ENCODE measurements around the gene MAX.
"Not testable (repeated sequence)": the region's sequence is repeated elsewhere in the genome, so short reads cannot be mapped to it uniquely, and the experiment has no call there.

MAX gene

DNA sequence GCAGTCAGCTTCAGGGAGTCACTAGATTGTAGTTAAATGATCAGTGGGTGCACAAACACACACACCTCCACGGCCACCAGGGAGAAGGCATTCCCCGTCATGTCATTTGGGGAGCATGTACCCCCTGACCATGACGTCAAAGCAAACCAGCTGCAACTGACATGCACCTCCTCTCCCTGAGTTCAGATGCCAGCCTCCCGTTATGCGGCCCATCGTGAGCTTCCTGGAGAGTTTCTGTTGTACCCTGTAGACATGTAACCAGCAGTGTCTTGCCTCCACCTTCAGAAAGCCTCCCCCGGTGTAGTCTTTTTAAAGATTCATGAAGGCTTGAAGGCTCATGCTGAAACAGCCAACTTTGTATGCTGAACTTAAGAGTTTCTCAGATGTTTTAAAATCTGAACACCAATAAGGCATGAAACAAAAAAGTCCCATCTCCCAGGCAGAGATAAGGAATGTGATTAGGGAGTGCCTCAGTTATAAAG, 60.8 kb downstream of the MAX start:
- peaks cover 0 to 14% of the 10 kb centered on the region in 2 donors for H3K36me3 ChIP-seq (ENCODE audit: control insufficient read depth in 2 of 2, insufficient read depth in 2 of 2, low read length in 2 of 2)

DNA sequence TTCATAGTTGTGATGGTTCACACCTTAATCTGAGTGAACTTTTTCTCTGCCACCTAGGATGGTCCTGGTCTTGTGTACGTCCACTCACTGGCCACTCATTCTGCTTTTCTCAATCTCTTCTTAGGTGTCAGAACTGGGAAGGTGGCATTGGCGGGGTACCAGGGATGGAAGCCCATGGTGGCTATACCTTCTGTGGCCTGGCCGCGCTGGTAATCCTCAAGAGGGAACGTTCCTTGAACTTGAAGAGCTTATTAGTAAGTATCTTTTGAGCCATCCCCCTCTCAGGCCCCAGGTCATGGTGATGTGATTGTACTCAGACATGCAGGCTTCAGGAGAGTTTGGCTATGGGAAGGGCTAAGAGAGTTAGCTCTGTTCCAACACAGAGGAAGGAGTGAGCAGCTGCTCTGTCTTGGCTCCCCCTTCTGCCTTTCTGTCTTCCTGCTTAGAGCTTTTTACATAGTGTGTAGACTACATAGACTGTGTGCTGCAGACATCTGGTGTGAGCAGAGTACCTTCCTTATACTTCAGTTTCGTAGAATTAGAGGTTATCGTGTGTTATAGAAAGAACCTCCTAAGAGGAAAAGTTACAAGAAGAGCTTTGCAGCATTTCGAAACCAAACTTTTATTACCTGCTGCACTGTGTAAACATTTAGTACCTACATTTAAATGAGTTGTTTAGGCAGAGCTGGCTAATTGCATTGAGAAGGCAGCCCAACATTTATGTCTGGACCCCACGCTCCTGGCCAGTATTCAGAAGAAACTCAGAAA, 61.5 kb downstream of the MAX start:
- Histone ChIP-seq H3K27ac (ENCODE audit: low read depth in 2 of 2, low read length in 2 of 2) (no peak overlapping the region), H3K4me3 (ENCODE audit: low read length in 2 of 2) (peak overlapping the region in 1 of 2 donors; percentile 26), H3K36me3 (ENCODE audit: control insufficient read depth in 2 of 2, insufficient read depth in 2 of 2, low read length in 2 of 2) (peaks cover 0 to 14% of the 10 kb centered on the region in 2 donors), H3K4me1 (ENCODE audit: control insufficient read depth in 2 of 2, insufficient read depth in 2 of 2, low read length in 2 of 2) (peaks cover 5 to 8% of the 10 kb centered on the region in 2 donors), H3K9ac (ENCODE audit: low read depth in 1 of 2, low read length in 2 of 2) (no peak overlapping the region), H3K27me3 (ENCODE audit: control insufficient read depth in 2 of 2, insufficient read depth in 2 of 2, low read length in 2 of 2) (no peaks in the 10 kb centered on the region), H3K9me3 (ENCODE audit: control insufficient read depth in 2 of 2, low read length in 2 of 2) (no peaks in the 10 kb centered on the region)

More for the DNA sequence above, 60.8 kb downstream of the MAX start:
- H3K4me3 ChIP-seq (ENCODE audit: low read length in 2 of 2), result peak overlapping the region in 1 of 2 donors; percentile 26
- no peak overlapping the region for H3K9ac ChIP-seq (ENCODE audit: low read depth in 1 of 2, low read length in 2 of 2)
- no peaks in the 10 kb centered on the region for H3K27me3 ChIP-seq (ENCODE audit: control insufficient read depth in 2 of 2, insufficient read depth in 2 of 2, low read length in 2 of 2)
- no peaks in the 10 kb centered on the region for H3K9me3 ChIP-seq (ENCODE audit: control insufficient read depth in 2 of 2, low read length in 2 of 2)
- no peak overlapping the region for H3K27ac ChIP-seq (ENCODE audit: low read depth in 2 of 2, low read length in 2 of 2)
- H3K4me1 ChIP-seq (ENCODE audit: control insufficient read depth in 2 of 2, insufficient read depth in 2 of 2, low read length in 2 of 2), result peaks cover 5 to 8% of the 10 kb centered on the region in 2 donors

DNA sequence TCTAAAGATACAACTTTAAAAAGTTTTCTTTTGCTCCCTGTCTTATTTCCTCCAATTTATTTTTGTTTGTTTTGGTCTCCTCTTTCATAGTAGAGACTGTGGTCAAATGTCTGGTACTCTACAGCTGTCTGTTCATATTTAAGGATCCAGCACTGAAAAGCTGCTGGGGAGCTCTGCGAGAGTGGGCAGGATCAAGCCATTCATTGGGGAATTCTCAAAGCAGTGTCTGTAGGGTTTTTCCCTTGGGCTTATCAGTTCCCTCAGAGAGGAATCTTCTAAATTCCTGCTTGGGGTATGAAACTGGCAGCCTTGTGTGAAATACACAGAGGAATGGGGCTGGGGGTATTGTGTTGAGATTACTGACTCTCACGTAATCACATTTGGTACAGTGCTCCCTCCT, 63.4 kb downstream of the MAX start:
- no peaks in the 10 kb centered on the region for H3K9me3 ChIP-seq (ENCODE audit: control insufficient read depth in 2 of 2, low read length in 2 of 2)
- no peaks in the 10 kb centered on the region for H3K27me3 ChIP-seq (ENCODE audit: control insufficient read depth in 2 of 2, insufficient read depth in 2 of 2, low read length in 2 of 2)
- no peak overlapping the region for H3K9ac ChIP-seq (ENCODE audit: low read depth in 1 of 2, low read length in 2 of 2)
- H3K36me3 ChIP-seq (ENCODE audit: control insufficient read depth in 2 of 2, insufficient read depth in 2 of 2, low read length in 2 of 2), result peaks cover 3 to 10% of the 10 kb centered on the region in 2 donors
- H3K4me3 ChIP-seq (ENCODE audit: low read length in 2 of 2), result no peak overlapping the region
- H3K4me1 ChIP-seq (ENCODE audit: control insufficient read depth in 2 of 2, insufficient read depth in 2 of 2, low read length in 2 of 2), result peaks cover 3 to 8% of the 10 kb centered on the region in 2 donors
- no peak overlapping the region for H3K27ac ChIP-seq (ENCODE audit: low read depth in 2 of 2, low read length in 2 of 2)

DNA sequence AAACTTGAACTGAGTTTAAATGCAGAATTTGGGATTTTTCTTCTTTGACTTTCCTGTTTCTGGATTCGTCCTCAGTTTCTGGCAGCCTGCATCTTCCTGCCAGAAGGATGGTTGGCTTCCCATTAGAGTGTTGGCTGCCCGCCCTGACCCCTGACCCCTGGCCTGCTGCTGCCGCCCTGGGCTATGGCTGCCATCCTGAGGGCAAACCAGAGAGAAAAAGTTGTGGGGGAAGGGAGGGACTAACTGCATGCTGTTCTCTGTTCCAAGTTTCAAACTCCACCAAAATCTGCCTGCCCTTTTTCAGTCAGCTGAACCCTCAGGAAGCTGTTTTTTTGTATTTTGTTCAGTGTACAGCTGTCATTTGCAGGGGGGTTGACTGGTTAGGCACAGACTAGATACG, 67.3 kb downstream of the MAX start:
- Histone ChIP-seq H3K27me3 (ENCODE audit: control insufficient read depth in 2 of 2, insufficient read depth in 2 of 2, low read length in 2 of 2) (no peaks in the 10 kb centered on the region), H3K4me3 (ENCODE audit: low read length in 2 of 2) (no peak overlapping the region), H3K36me3 (ENCODE audit: control insufficient read depth in 2 of 2, insufficient read depth in 2 of 2, low read length in 2 of 2) (peaks cover 7 to 12% of the 10 kb centered on the region in 2 donors), H3K9me3 (ENCODE audit: control insufficient read depth in 2 of 2, low read length in 2 of 2) (no peaks in the 10 kb centered on the region), H3K27ac (ENCODE audit: low read depth in 2 of 2, low read length in 2 of 2) (no peak overlapping the region), H3K4me1 (ENCODE audit: control insufficient read depth in 2 of 2, insufficient read depth in 2 of 2, low read length in 2 of 2) (no peaks in the 10 kb centered on the region), H3K9ac (ENCODE audit: low read depth in 1 of 2, low read length in 2 of 2) (no peak overlapping the region)

DNA sequence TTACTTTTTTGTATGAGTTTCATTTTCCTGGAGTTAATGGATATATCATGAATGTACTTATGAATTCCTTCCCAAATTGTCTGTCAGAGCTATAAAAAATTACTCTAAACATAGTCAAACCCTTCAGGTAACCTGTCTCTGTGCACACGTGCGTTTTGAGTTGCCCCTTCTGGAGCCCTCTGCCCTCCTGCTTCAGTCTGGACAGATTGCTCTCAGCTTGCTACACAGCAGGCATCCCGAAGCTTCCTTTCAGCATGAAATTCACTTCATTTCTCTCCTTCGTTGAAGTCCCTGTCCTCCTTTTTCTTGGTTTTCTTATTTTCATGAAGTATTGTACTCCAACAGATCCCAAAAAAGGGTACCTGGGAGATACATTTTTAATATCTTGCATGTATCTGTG, 68.3 kb downstream of the MAX start:
- Histone ChIP-seq H3K36me3 (ENCODE audit: control insufficient read depth in 2 of 2, insufficient read depth in 2 of 2, low read length in 2 of 2) (peaks cover 13 to 18% of the 10 kb centered on the region in 2 donors), H3K4me1 (ENCODE audit: control insufficient read depth in 2 of 2, insufficient read depth in 2 of 2, low read length in 2 of 2) (no peaks in the 10 kb centered on the region), H3K9ac (ENCODE audit: low read depth in 1 of 2, low read length in 2 of 2) (no peak overlapping the region), H3K9me3 (ENCODE audit: control insufficient read depth in 2 of 2, low read length in 2 of 2) (no peaks in the 10 kb centered on the region), H3K4me3 (ENCODE audit: low read length in 2 of 2) (no peak overlapping the region), H3K27me3 (ENCODE audit: control insufficient read depth in 2 of 2, insufficient read depth in 2 of 2, low read length in 2 of 2) (no peaks in the 10 kb centered on the region), H3K27ac (ENCODE audit: low read depth in 2 of 2, low read length in 2 of 2) (no peak overlapping the region)

DNA sequence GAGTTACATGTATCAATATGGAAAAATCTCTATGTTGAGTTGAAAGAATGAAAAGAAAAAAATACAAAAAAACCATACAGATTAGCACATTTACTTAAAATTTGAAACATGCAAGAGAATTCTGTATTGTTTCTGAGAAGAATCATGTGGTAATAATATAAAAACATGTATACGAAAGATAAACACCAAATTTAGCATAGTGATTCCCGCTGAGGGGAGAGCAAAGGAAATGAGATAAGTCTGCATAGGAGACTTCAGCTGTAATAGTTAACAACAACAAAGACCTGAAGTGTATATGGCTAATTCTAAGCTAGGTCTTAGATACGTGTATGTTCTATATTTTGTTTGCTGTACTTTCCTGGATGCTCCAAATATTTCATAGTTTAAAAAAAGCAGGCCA, 69.1 kb downstream of the MAX start:
- Histone ChIP-seq H3K27me3 (ENCODE audit: control insufficient read depth in 2 of 2, insufficient read depth in 2 of 2, low read length in 2 of 2) (no peaks in the 10 kb centered on the region), H3K4me1 (ENCODE audit: control insufficient read depth in 2 of 2, insufficient read depth in 2 of 2, low read length in 2 of 2) (peaks cover 0 to 3% of the 10 kb centered on the region in 2 donors), H3K9me3 (ENCODE audit: control insufficient read depth in 2 of 2, low read length in 2 of 2) (no peaks in the 10 kb centered on the region), H3K36me3 (ENCODE audit: control insufficient read depth in 2 of 2, insufficient read depth in 2 of 2, low read length in 2 of 2) (peaks cover 13 to 21% of the 10 kb centered on the region in 2 donors), H3K4me3 (ENCODE audit: low read length in 2 of 2) (no peak overlapping the region), H3K27ac (ENCODE audit: low read depth in 2 of 2, low read length in 2 of 2) (no peak overlapping the region), H3K9ac (ENCODE audit: low read depth in 1 of 2, low read length in 2 of 2) (no peak overlapping the region)

DNA sequence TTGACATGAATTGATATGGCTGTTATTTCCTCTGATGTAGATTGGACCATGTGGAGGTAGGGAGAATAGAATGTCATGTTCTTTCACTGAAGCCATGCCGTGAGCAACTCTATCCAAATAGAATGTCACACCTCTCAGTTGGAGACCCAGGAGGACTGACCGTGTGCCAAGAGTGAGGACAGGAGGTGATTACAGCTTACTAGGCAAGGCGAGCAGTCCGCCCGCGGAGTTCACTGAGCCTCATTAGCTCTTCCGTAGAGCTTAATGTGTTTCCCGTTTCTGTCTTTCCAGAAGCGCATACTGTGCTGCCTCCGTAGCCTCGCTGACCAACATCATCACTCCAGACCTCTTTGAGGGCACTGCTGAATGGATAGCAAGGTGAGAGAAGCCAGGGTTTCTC, 70.0 kb downstream of the MAX start:
- no peak overlapping the region for H3K27ac ChIP-seq (ENCODE audit: low read depth in 2 of 2, low read length in 2 of 2)
- peaks cover 17 to 29% of the 10 kb centered on the region in 2 donors for H3K36me3 ChIP-seq (ENCODE audit: control insufficient read depth in 2 of 2, insufficient read depth in 2 of 2, low read length in 2 of 2)
- no peak overlapping the region for H3K4me3 ChIP-seq (ENCODE audit: low read length in 2 of 2)
- H3K9me3 ChIP-seq (ENCODE audit: control insufficient read depth in 2 of 2, low read length in 2 of 2), result no peaks in the 10 kb centered on the region
- H3K9ac ChIP-seq (ENCODE audit: low read depth in 1 of 2, low read length in 2 of 2), result no peak overlapping the region
- peaks cover 0 to 3% of the 10 kb centered on the region in 2 donors for H3K4me1 ChIP-seq (ENCODE audit: control insufficient read depth in 2 of 2, insufficient read depth in 2 of 2, low read length in 2 of 2)
- no peaks in the 10 kb centered on the region for H3K27me3 ChIP-seq (ENCODE audit: control insufficient read depth in 2 of 2, insufficient read depth in 2 of 2, low read length in 2 of 2)

DNA sequence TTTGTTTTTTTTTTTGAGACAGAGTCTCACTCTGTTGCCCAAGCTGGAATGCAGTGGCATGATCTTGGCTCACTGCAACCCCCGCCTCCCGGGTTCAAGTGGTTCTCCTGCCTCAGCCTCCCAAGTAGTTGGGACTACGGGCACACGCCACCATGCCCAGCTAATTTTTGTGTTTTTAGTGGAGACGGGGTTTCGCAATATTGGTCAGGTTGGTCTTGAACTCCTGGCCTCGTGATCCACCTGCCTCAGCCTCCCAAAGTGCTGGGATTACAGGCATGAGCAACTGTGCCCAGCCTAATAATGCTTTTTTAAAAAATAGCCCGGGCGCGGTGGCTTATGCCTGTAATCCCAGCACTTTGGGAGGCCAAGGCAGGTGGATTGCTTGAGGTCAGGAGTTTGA, 71.0 kb downstream of the MAX start:
- H3K4me1 ChIP-seq (ENCODE audit: control insufficient read depth in 2 of 2, insufficient read depth in 2 of 2, low read length in 2 of 2); H3K27ac ChIP-seq (ENCODE audit: low read depth in 2 of 2, low read length in 2 of 2); H3K4me3 ChIP-seq (ENCODE audit: low read length in 2 of 2); H3K9me3 ChIP-seq (ENCODE audit: control insufficient read depth in 2 of 2, low read length in 2 of 2); H3K9ac ChIP-seq (ENCODE audit: low read depth in 1 of 2, low read length in 2 of 2); H3K27me3 ChIP-seq (ENCODE audit: control insufficient read depth in 2 of 2, insufficient read depth in 2 of 2, low read length in 2 of 2): not testable (repeated sequence)
- H3K36me3 ChIP-seq (ENCODE audit: control insufficient read depth in 2 of 2, insufficient read depth in 2 of 2, low read length in 2 of 2), result peaks cover 21 to 29% of the 10 kb centered on the region in 2 donors

DNA sequence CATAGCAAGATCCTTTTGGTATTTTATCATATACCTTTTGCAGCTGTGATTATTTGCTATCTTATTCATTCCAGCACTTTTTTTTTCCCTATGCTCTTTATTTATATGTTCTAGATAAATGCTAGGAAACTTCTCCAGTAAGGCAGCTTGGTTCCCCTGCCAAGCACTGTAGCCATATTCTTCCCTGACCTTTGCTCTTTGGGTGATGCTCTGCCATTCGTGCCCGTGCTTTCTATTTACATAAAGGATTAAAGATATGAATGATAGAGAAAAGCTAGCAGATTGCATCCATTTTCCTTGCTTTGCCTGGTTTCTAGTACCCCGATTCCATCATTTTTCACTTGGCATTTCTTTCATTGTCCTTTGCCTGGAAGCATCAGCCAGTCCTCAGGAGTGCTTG, 73.4 kb downstream of the MAX start:
- H3K9me3 ChIP-seq (ENCODE audit: control insufficient read depth in 2 of 2, low read length in 2 of 2), result no peaks in the 10 kb centered on the region
- no peak overlapping the region for H3K27ac ChIP-seq (ENCODE audit: low read depth in 2 of 2, low read length in 2 of 2)
- peaks cover 21 to 26% of the 10 kb centered on the region in 2 donors for H3K36me3 ChIP-seq (ENCODE audit: control insufficient read depth in 2 of 2, insufficient read depth in 2 of 2, low read length in 2 of 2)
- H3K27me3 ChIP-seq (ENCODE audit: control insufficient read depth in 2 of 2, insufficient read depth in 2 of 2, low read length in 2 of 2), result no peaks in the 10 kb centered on the region
- no peak overlapping the region for H3K4me3 ChIP-seq (ENCODE audit: low read length in 2 of 2)
- H3K4me1 ChIP-seq (ENCODE audit: control insufficient read depth in 2 of 2, insufficient read depth in 2 of 2, low read length in 2 of 2), result peaks cover 7 to 13% of the 10 kb centered on the region in 2 donors
- no peak overlapping the region for H3K9ac ChIP-seq (ENCODE audit: low read depth in 1 of 2, low read length in 2 of 2)

DNA sequence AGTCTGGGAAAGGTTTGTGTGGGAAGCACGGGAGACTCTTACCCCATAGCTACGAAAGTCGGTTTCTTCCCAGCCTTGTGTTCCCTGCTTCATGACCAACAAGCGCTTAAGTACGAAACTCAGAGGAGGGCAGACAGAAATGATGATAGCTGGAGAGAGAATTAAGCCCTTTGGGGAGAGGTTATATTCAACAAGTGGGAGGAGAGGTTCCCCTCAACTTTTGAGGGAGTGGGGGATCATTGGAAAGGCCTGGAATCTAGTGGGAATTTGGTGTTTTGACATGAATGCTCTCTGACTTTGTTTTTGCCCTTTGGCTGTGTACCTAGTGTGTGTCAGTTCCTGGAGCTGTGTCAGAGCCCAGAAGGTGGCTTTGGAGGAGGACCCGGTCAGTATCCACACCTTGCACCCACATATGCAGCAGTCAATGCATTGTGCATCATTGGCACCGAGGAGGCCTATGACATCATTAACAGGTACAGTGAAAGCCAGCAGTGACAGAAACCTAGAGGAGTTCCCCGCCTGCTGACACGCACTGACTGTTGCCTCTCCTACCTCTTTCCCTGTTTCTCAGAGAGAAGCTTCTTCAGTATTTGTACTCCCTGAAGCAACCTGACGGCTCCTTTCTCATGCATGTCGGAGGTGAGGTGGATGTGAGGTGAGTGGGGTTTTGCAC, 75.1 kb downstream of the MAX start:
- H3K4me3 ChIP-seq (ENCODE audit: low read length in 2 of 2), result no peak overlapping the region
- H3K27me3 ChIP-seq (ENCODE audit: control insufficient read depth in 2 of 2, insufficient read depth in 2 of 2, low read length in 2 of 2), result no peaks in the 10 kb centered on the region
- H3K4me1 ChIP-seq (ENCODE audit: control insufficient read depth in 2 of 2, insufficient read depth in 2 of 2, low read length in 2 of 2), result peaks cover 7 to 13% of the 10 kb centered on the region in 2 donors
- H3K36me3 ChIP-seq (ENCODE audit: control insufficient read depth in 2 of 2, insufficient read depth in 2 of 2, low read length in 2 of 2), result peaks cover 16 to 19% of the 10 kb centered on the region in 2 donors
- no peaks in the 10 kb centered on the region for H3K9me3 ChIP-seq (ENCODE audit: control insufficient read depth in 2 of 2, low read length in 2 of 2)
- no peak overlapping the region for H3K27ac ChIP-seq (ENCODE audit: low read depth in 2 of 2, low read length in 2 of 2)
- H3K9ac ChIP-seq (ENCODE audit: low read depth in 1 of 2, low read length in 2 of 2), result no peak overlapping the region
